ENCODE data around the gene CTNNA1. TPM values are rescaled to one million over a fixed set of nuclear protein-coding genes. Genes with fewer than 3 reads are reported as not detected.

CTNNA1 gene
- total and polyA plus RNA-seq, 2 of the 8 experiments (the other 6 are each of a cell fraction or from before 2014, with no cell fraction given), result 115 to 349 TPM

DNA sequence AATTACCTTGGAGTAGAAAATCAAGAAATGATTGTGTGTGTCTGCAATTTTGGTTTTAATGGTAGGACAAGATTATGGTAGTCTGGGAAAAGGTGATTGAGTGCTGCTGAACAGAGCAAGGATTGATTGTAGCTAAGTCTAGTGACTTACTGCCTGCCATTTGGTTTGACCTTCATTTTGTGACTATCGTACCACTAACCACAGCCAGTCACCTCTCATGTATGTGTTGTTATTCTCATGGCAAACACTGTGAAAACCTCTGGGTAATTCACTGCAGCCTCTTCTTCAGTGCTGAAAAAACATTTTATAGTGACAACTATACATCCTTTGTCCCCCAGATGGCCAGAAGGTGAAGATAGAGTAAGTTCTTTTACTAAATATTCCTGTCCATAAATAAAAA lies 37.5 kb downstream of the CTNNA1 start:
- no peak overlapping the region for H4K8ac ChIP-seq (ENCODE audit: extremely low read depth, insufficient read depth, low read length)
- peaks cover 3% of the 10 kb centered on the region; the same call in 1 of the 2 replicates for H3K79me1 ChIP-seq (ENCODE audit: low read depth, low read length)
- H3K18ac ChIP-seq (ENCODE audit: extremely low read depth, low read length), result no peak overlapping the region
- no peak overlapping the region for H3K4ac ChIP-seq (replicated peaks; ENCODE audit: insufficient read length, low read depth, low read length)
- H2AK5ac ChIP-seq (ENCODE audit: low read depth, low read length), result no peak overlapping the region
- no peak overlapping the region for H2BK120ac ChIP-seq (replicated peaks; ENCODE audit: low read depth, low read length)
- peaks cover 0 to 4% (median 0%) of the 10 kb centered on the region in 4 experiments; a peak in 2 of 7 replicates for H3K4me1 ChIP-seq (replicated peaks in 1 of 4; ENCODE audit: control insufficient read depth in 3 of 4, insufficient read depth in 4 of 4, low read length in 3 of 4)
- no peak overlapping the region for H2AFZ ChIP-seq (ENCODE audit: low read length)
- H4K5ac ChIP-seq (ENCODE audit: insufficient read length, low read depth, low read length), result no peak overlapping the region
- H2BK12ac ChIP-seq (ENCODE audit: low read depth, low read length), result no peak overlapping the region
- no peak overlapping the region for H3K9ac ChIP-seq (replicated peaks in 1 of 4; ENCODE audit: extremely low read depth in 1 of 4, low read depth in 3 of 4, low read length in 3 of 4)
- H3K23ac ChIP-seq (ENCODE audit: insufficient read length), result no peak overlapping the region
- no peak overlapping the region for H3K56ac ChIP-seq (replicated peaks; ENCODE audit: insufficient read length, low read depth, low read length)
- no peak overlapping the region for H2BK20ac ChIP-seq (ENCODE audit: low read length)
- H3K14ac ChIP-seq (ENCODE audit: insufficient read length), result no peak overlapping the region
- no peaks in the 10 kb centered on the region for H3K27me3 ChIP-seq (replicated peaks in 1 of 4; ENCODE audit: control insufficient read depth in 3 of 4, extremely low read depth in 1 of 4, insufficient read depth in 3 of 4, low read length in 3 of 4)
- 95% methylated on average over 1 of the region's 1 CpG; no CpG with 5 or more reads in 1 of the 2 experiments for WGBS, 2 experiments (ENCODE audit: extremely low coverage in 1 of 2, insufficient coverage in 1 of 2, insufficient read length in 1 of 2, insufficient replicate concordance in 2 of 2, low coverage in 1 of 2, low lambda C conversion rate in 2 of 2, missing lambda C conversion rate in 1 of 2)
- H3K23me2 ChIP-seq (ENCODE audit: low read depth, low read length), result no peaks in the 10 kb centered on the region
- FAIRE-seq (no peak), DNase-seq (ENCODE audit: low read depth in 1 of 2, low spot score in 2 of 2) (no peak)
- peaks cover 0 to 10% (median 0%) of the 10 kb centered on the region in 4 experiments; a peak in 2 of 8 replicates for H3K36me3 ChIP-seq (ENCODE audit: control insufficient read depth in 2 of 4, insufficient read depth in 4 of 4, low read length in 3 of 4)
- H2BK15ac ChIP-seq (ENCODE audit: low read length), result no peak overlapping the region
- no peak overlapping the region for H3K27ac ChIP-seq (ENCODE audit: low read depth, low read length)
- no peak overlapping the region for H3K4me3 ChIP-seq (ENCODE audit: extremely low read depth in 1 of 4, insufficient read depth in 2 of 4, low read depth in 3 of 4, low read length in 4 of 4)
- POLR2A ChIA-PET (ENCODE audit: partially characterized antibody), result interaction anchor here (1.5 kb wide), 1 partner anchor 10 kb away, joined by 4 read pairs; no protein-coding TSS in a partner anchor
- H4K20me1 ChIP-seq (replicated peaks in 1 of 2; ENCODE audit: control insufficient read depth in 1 of 2, insufficient read depth in 2 of 2, low read length in 2 of 2), result peaks cover 5 to 13% of the 10 kb centered on the region in 2 experiments
- TF ChIP-seq TEAD4 (IDR thresholded peaks at IDR 0.05; ENCODE audit: low read depth, low read length), result no peak
- TF ChIP-seq YY1 (IDR thresholded peaks at IDR 0.05; ENCODE audit: low read depth, low read length), result no peak
- TF ChIP-seq BCL11A (IDR thresholded peaks at IDR 0.05; ENCODE audit: low read depth in 2 of 2, low read length in 2 of 2), result no peak
- no peak for TF ChIP-seq EZH2 (IDR thresholded peaks at IDR 0.05; ENCODE audit: low read depth, low read length, severe bottlenecking)
- no peak for TF ChIP-seq PHF8 (conservative IDR thresholded peaks at IDR 0.05; ENCODE audit: low read depth, low read length)
- H2BK5ac ChIP-seq (ENCODE audit: low read depth, low read length), result no peak overlapping the region
- CTCF ChIA-PET (ENCODE audit: partially characterized antibody), result interaction anchor here (1.1 to 6.5 kb wide), 17 partner anchors 8 to 168 kb away, joined by 3 to 40 read pairs (median 6); partner anchors contain the start of gene LRRTM2
- H4K91ac ChIP-seq (replicated peaks; ENCODE audit: insufficient read length, low read length), result no peak overlapping the region
- no peaks in the 10 kb centered on the region for H3K9me3 ChIP-seq (ENCODE audit: insufficient read depth in 2 of 2, low read depth in 1 of 2, low read length in 1 of 2)
- no peak overlapping the region for H3K4me2 ChIP-seq (ENCODE audit: insufficient read depth in 1 of 2, low read depth in 2 of 2, low read length in 2 of 2)
- H3K79me2 ChIP-seq (ENCODE audit: control insufficient read depth in 1 of 2, insufficient read depth in 2 of 2, low read length in 2 of 2), result peaks cover 0 to 79% of the 10 kb centered on the region in 2 experiments; a peak in 3 of 4 replicates
